ENCODE data around the gene ZDHHC24.

GRCh38 chr11:66564538-66564937 is 18.7 kb upstream of the ZDHHC24 start:
- TF ChIP-seq EZH2 (IDR thresholded peaks at IDR 0.05) (no peak), CTCF (IDR thresholded peaks at IDR 0.05 in 2 of 3, conservative IDR thresholded peaks at IDR 0.05 in 1 of 3; ENCODE audit: borderline replicate concordance in 1 of 3, insufficient read depth in 1 of 3, low read depth in 2 of 3, low read length in 2 of 3) (no peak)

All from HCT116 (cell line).